H1 (cell line): ENCODE data around the gene NLRP1. TPM values are rescaled to one million over a fixed set of nuclear protein-coding genes. Genes with fewer than 3 reads are reported as not detected.

Experiments
- ATF2 ChIP-seq: IDR thresholded peaks from 2 replicates; pipeline ENCODE4 v1.6.1; 2012; ENCODE audit warnings: low read length, inconsistent platforms
- BRCA1 ChIP-seq: IDR thresholded peaks from 2 replicates; pipeline ENCODE4 v1.6.1; 2012; ENCODE audit warnings: low read depth, low read length, improper control_type of control experiment
- FOSL1 ChIP-seq: IDR thresholded peaks from 2 replicates; pipeline ENCODE4 v1.6.1; 2011; ENCODE audit warnings: mild to moderate bottlenecking, low read depth, low read length, moderate library complexity; ENCODE audit not compliant: insufficient read depth
- GTF2F1 ChIP-seq: IDR thresholded peaks from 2 replicates; pipeline ENCODE4 v1.6.1; 2012; ENCODE audit warnings: low read depth, low read length, improper control_type of control experiment, borderline replicate concordance
- USF2 ChIP-seq: IDR thresholded peaks from 2 replicates; pipeline ENCODE4 v1.6.1; 2011; ENCODE audit warnings: low read length, improper control_type of control experiment
- polyA plus RNA-seq, 7 experiments: library from polyadenylated mRNA; depleted of rRNA in 3 of 7; stranded (reverse) in 5 of 7; unstranded in 2 of 7; fragments of >200 nt in 5 of 7; fragments of 200-250 nt in 2 of 7; gene quantifications; 1 replicate in 5 of 7; 2 replicates in 1 of 7; 4 replicates in 1 of 7; pipeline versions ENCODE4 v1.2.1 to v1.2.3, GENCODE V29; 2011 to 2013; ENCODE audit warnings: missing spikeins in 2 of 7, mixed read lengths in 2 of 7
- total RNA-seq: library from RNA; stranded (reverse); fragmentation: NEBNext Ultra II Directional; extraction: Animal tissue kit (Norgen Biotek cat#: 25700); gene quantifications from 2 replicates; pipeline ENCODE4 v1.2.1, GENCODE V29; 2021
- TF ChIP-seq, protein P1 (sequence below): IDR thresholded peaks from 2 replicates; pipeline ENCODE4 v1.6.1; 2012; ENCODE audit warnings: inconsistent platforms

Gene NLRP1
- total and polyA plus RNA-seq, 2 of the 8 experiments (the other 6 are each of a cell fraction or from before 2014, with no cell fraction given): 8.6 to 10.4 TPM

DNA sequence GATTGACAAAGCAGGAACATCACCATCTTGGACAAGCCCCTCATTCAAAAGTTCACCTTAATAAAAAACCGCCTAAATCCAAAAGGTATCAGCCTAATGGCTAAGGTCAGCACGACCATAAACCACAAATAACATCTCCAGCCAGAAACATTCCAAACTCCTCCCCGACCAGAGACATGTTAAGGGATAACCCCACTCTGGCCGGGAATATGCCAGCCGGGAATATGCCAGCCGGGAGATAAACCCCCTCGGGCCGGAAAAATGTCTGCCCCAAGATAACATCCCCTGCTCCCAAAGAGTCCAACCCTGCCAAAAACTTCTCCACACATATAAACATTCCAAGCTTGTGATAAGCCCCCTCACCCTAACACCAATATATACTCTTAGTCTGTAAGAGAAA, 116.9 kb downstream of the NLRP1 start (continued):
- TF ChIP-seq USF2 (no peak), BRCA1 (no peak), ATF2 (no peak), FOSL1 (no peak), GTF2F1 (no peak)
- TF ChIP-seq, protein P1, sequence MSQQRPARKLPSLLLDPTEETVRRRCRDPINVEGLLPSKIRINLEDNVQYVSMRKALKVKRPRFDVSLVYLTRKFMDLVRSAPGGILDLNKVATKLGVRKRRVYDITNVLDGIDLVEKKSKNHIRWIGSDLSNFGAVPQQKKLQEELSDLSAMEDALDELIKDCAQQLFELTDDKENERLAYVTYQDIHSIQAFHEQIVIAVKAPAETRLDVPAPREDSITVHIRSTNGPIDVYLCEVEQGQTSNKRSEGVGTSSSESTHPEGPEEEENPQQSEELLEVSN: no peak
